K562 (cell line): ENCODE data around the gene GTF2H4. TPM values are rescaled to one million over a fixed set of nuclear protein-coding genes. Genes with fewer than 3 reads are reported as not detected.
A peak's percentile ranks its signal among the peaks of the same experiment; 100 is the strongest.

Experiments used
- CEBPZ ChIP-seq: fragments of 150-350 bp; IDR thresholded peaks from 2 replicates; pipeline ENCODE4 v1.6.1; 2014; ENCODE audit warnings: low read depth, mild to moderate bottlenecking, low read length, borderline replicate concordance
- FIP1L1 ChIP-seq: fragments of 200-400 bp; formaldehyde crosslinking; IDR thresholded peaks from 2 replicates; pipeline ENCODE4 v1.6.1; 2018; ENCODE audit warnings: mild to moderate bottlenecking, low read depth, low read length; ENCODE audit not compliant: poor library complexity, severe bottlenecking
- FOXA1 ChIP-seq: fragments of 450-650 bp; IDR thresholded peaks from 2 replicates; pipeline ENCODE4 v1.6.1; 2016; ENCODE audit warnings: mild to moderate bottlenecking, borderline replicate concordance
- HMGN3 ChIP-seq: IDR thresholded peaks from 2 replicates; pipeline ENCODE4 v1.6.1; 2011; ENCODE audit warnings: borderline replicate concordance, low read depth, mild to moderate bottlenecking, mixed read lengths, low read length; ENCODE audit not compliant: insufficient read length; ENCODE audit errors: extremely low read depth
- KAT8 ChIP-seq: fragments of 450-650 bp; IDR thresholded peaks from 2 replicates; pipeline ENCODE4 v1.6.1; 2016; ENCODE audit warnings: low read depth, mild to moderate bottlenecking
- MAFG ChIP-seq: fragments of 450-650 bp; conservative IDR thresholded peaks from 2 replicates; pipeline ENCODE4 v1.6.1; 2016; ENCODE audit warnings: missing genetic modification characterization, missing compliant biosample characterization
- ZNF224 ChIP-seq: sonication (generic); formaldehyde crosslinking; IDR thresholded peaks from 2 replicates; pipeline ENCODE4 v1.8.0; 2022; ENCODE audit warnings: mild to moderate bottlenecking, missing genetic modification reagents
- ZNF407 ChIP-seq: fragments of 450-650 bp; IDR thresholded peaks from 2 replicates; pipeline ENCODE4 v1.6.1; 2016; ENCODE audit warnings: low read depth
- polyA plus RNA-seq, 8 experiments: library from polyadenylated mRNA; depleted of rRNA in 4 of 8; stranded (reverse) in 5 of 8; unstranded in 3 of 8; fragments of >200 nt; fragmentation: Nextera tagmentation in 2 of 8; fragmentation: Illumina TruSeq in 1 of 8; extraction: Ambion mirVana in 2 of 8; extraction: Trizol in 1 of 8; gene quantifications; 2 replicates each; pipeline versions ENCODE4 v1.2.1 to v1.2.3, GENCODE V29; 2011 to 2014; ENCODE audit warnings: inconsistent platforms in 1 of 8, missing spikeins in 1 of 8
- total RNA-seq, 7 experiments: library from RNA; depleted of rRNA in 6 of 7; stranded (reverse); fragments of >200 nt in 6 of 7; fragmentation: Illumina TruSeq in 2 of 7; extraction: Trizol in 2 of 7; gene quantifications; 2 replicates each; pipeline versions ENCODE4 v1.2.1 to v1.2.3, GENCODE V29; 2011 to 2021; ENCODE audit warnings: low replicate concordance in 1 of 7
- TF ChIP-seq, protein P1 (sequence below): fragments of 250-450 bp; sonication (Bioruptor Pico); IDR thresholded peaks from 2 replicates; pipeline ENCODE4 v1.8.0; 2022; ENCODE audit warnings: moderate library complexity, mild to moderate bottlenecking, inconsistent platforms
- TF ChIP-seq, protein P2 (sequence below): fragments of 250-450 bp; sonication (Bioruptor Pico); IDR thresholded peaks from 2 replicates; pipeline ENCODE4 v1.8.0; 2022; ENCODE audit warnings: inconsistent platforms, mild to moderate bottlenecking, moderate library complexity, borderline replicate concordance
- TF ChIP-seq, protein P3 (sequence below): sonication (generic); formaldehyde crosslinking; IDR thresholded peaks from 2 replicates; pipeline ENCODE4 v1.8.1; 2023; ENCODE audit warnings: mild to moderate bottlenecking, missing genetic modification reagents, moderate library complexity

Gene GTF2H4
- total and polyA plus RNA-seq, 9 of the 15 experiments (the other 6 are each of a cell fraction or from before 2014, with no cell fraction given): 3.6 to 86.1 (median 39.6) TPM

DNA sequence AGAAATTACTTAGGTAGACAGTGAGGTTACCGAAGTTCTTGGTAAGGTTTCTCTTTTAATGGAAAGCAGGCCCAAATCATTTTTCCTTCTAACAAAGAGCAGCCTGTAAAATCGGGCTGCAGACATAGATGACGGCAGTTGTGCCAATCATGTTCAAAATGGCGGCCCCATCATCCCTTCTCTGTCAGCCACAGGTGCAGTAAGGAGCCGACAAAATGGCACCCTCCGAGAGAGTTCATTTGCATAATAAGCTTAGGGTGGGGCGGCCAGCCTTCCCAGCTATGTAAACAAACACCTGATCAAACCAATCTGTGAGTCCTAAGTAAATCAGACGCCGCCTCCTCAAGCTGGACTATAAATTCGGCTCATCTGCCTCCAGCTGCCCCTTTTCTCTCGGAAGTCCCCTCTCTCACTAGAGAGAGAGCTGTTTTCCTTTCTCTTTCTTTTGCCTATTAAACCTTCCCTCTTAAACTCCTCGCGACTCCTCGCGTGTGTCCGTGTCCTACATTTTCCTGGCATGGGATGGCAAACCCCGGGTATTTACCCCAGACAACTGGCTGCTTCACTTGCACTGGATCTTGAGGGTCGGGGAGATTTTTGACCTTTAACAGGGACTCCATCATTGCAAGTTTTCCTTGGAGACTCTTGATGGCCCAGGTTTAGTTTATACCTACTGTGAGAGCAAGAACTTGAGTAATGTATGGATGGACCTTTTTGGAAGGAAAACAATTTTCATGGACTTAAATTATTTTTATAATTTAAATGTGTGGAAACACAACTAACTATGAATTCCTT lies 32.6 kb upstream of the GTF2H4 start (continued):
- TF ChIP-seq, protein P1, sequence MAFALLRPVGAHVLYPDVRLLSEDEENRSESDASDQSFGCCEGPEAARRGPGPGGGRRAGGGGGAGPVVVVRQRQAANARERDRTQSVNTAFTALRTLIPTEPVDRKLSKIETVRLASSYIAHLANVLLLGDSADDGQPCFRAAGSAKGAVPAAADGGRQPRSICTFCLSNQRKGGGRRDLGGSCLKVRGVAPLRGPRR (CRISPR knock-in tag): no peak
- TF ChIP-seq HMGN3 (no peak), FIP1L1 (no peak), CEBPZ (no peak), KAT8 (peak; percentile 99), ZNF407 (no peak), MAFG (tag) (no peak), FOXA1 (no peak), ZNF224 (CRISPR knock-in tag) (no peak)
- TF ChIP-seq, protein P2, sequence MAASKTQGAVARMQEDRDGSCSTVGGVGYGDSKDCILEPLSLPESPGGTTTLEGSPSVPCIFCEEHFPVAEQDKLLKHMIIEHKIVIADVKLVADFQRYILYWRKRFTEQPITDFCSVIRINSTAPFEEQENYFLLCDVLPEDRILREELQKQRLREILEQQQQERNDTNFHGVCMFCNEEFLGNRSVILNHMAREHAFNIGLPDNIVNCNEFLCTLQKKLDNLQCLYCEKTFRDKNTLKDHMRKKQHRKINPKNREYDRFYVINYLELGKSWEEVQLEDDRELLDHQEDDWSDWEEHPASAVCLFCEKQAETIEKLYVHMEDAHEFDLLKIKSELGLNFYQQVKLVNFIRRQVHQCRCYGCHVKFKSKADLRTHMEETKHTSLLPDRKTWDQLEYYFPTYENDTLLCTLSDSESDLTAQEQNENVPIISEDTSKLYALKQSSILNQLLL (CRISPR knock-in tag): no peak
- TF ChIP-seq, protein P3, sequence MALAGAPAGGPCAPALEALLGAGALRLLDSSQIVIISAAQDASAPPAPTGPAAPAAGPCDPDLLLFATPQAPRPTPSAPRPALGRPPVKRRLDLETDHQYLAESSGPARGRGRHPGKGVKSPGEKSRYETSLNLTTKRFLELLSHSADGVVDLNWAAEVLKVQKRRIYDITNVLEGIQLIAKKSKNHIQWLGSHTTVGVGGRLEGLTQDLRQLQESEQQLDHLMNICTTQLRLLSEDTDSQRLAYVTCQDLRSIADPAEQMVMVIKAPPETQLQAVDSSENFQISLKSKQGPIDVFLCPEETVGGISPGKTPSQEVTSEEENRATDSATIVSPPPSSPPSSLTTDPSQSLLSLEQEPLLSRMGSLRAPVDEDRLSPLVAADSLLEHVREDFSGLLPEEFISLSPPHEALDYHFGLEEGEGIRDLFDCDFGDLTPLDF (CRISPR knock-in tag): no peak; the same call in 1 of the 2 replicates
